Panc1 (cell line): ENCODE results near the gene DNAJB8. TPM values are rescaled to one million over a fixed set of nuclear protein-coding genes. Genes with fewer than 3 reads are reported as not detected.

Experiments
- ATAC-seq: fragments of 200-7000 bp; cut with Tn5 transposase; 2 replicates; pipeline ENCODE4 v1.9.1; 2020; ENCODE audit warnings: mild to moderate bottlenecking, moderate library complexity
- BruUV-seq: library from RNA; stranded (reverse); fragments of 400-500 nt; replicated peaks from 2 replicates; lab custom pipeline; 2021; lab: Mats Ljungman, UMichigan
- CTCF ChIA-PET: fragments of 300-600 bp; sonication (Branson Sonifier 250); formaldehyde crosslinking; loops from one replicate; lab custom pipeline; 2022; ENCODE audit warnings: antibody characterized with exemption; lab: Charles Lee
- POLR2A ChIA-PET: fragments of 300-600 bp; sonication (Branson Sonifier 250); formaldehyde crosslinking; loops from one replicate; lab custom pipeline; 2022; ENCODE audit warnings: antibody characterized with exemption; lab: Charles Lee
- DNase-seq: peaks from one replicate; pipeline ENCODE4 v3.0.0-alpha.2; 2010; ENCODE audit warnings: low read depth, low spot score
- H3K27ac ChIP-seq: 2 replicates; pipeline ENCODE4 v1.5.1; 2011; ENCODE audit warnings: mild to moderate bottlenecking, low read length, inconsistent platforms
- H3K27me3 ChIP-seq: fragments of 200-500 bp; sonication (Bioruptor generic); 2 replicates; pipeline ENCODE4 v1.6.0; 2014; ENCODE audit warnings: low read length, inconsistent platforms; ENCODE audit not compliant: control insufficient read depth, insufficient read depth
- H3K36me3 ChIP-seq: fragments of 200-500 bp; sonication (Bioruptor generic); 2 replicates; pipeline ENCODE4 v1.5.1; 2014; ENCODE audit warnings: inconsistent platforms, mild to moderate bottlenecking, low read length, moderate library complexity; ENCODE audit not compliant: control insufficient read depth, insufficient read depth
- H3K4me1 ChIP-seq: 2 replicates; pipeline ENCODE4 v1.5.1; 2011; ENCODE audit warnings: inconsistent platforms, mild to moderate bottlenecking, low read length, moderate library complexity; ENCODE audit not compliant: control insufficient read depth, insufficient read depth
- H3K4me3 ChIP-seq, 2 experiments: 2 replicates each; pipeline ENCODE4 v1.5.1; 2011 to 2012; ENCODE audit warnings: low read depth in 2 of 2, low read length in 2 of 2, mild to moderate bottlenecking in 2 of 2, inconsistent platforms in 1 of 2, moderate library complexity in 1 of 2
- H3K9me3 ChIP-seq: fragments of 200-500 bp; sonication (Bioruptor generic); 2 replicates; pipeline ENCODE4 v1.5.1; 2014; ENCODE audit warnings: low read depth, mild to moderate bottlenecking, inconsistent platforms, low read length, moderate library complexity; ENCODE audit not compliant: control insufficient read depth, insufficient read depth
- CTCF ChIP-seq: fragments of 450-650 bp; IDR thresholded peaks from 2 replicates; pipeline ENCODE4 v1.5.1; 2017; ENCODE audit warnings: mild to moderate bottlenecking
- POLR2AphosphoS5 ChIP-seq: IDR thresholded peaks from 2 replicates; pipeline ENCODE4 v1.6.1; 2012; ENCODE audit warnings: mild to moderate bottlenecking, low read depth, low read length, moderate library complexity
- REST ChIP-seq, 2 experiments: IDR thresholded peaks; 2 replicates each; pipeline ENCODE4 v1.6.1; 2011 to 2012; ENCODE audit warnings: low read depth in 2 of 2, control low read depth in 1 of 2, low read length in 1 of 2, mild to moderate bottlenecking in 1 of 2, moderate library complexity in 1 of 2; ENCODE audit not compliant: insufficient read depth in 1 of 2
- SIN3A ChIP-seq: IDR thresholded peaks from 2 replicates; pipeline ENCODE4 v1.6.1; 2012; ENCODE audit warnings: low read depth, mild to moderate bottlenecking, low read length, moderate library complexity, borderline replicate concordance; ENCODE audit not compliant: insufficient read depth
- TCF7L2 ChIP-seq: IDR thresholded peaks from 2 replicates; pipeline ENCODE4 v1.6.1; 2011; ENCODE audit warnings: mild to moderate bottlenecking, low read depth, low read length, inconsistent platforms
- in situ Hi-C: cut with HindIII; loops from 2 replicates; pipeline ENCODE4 v1.10.0; 2016; ENCODE audit warnings: low sequenced_read_pairs, low pct_unique_long_range_greater_than_20kb
- intact Hi-C: fragments of 100-400 bp; cut with micrococcal nuclease; formaldehyde crosslinking; loops from one replicate; pipeline ENCODE4 v1.10.0; 2022; ENCODE audit not compliant: unreplicated experiment
- total RNA-seq: library from RNA; stranded (reverse); gene quantifications from one replicate; pipeline ENCODE4 v1.2.1, GENCODE V29; 2021; ENCODE audit not compliant: unreplicated experiment

The DNAJB8 gene
- total RNA-seq, 1 experiment from 2014 or later, result not detected

GRCh38 chr3:128422762-128423524, 43.7 kb downstream of the DNAJB8 start:
- H3K4me1 ChIP-seq, result peaks cover 47% of the 10 kb centered on the region
- POLR2A ChIA-PET, result no interaction called here
- no peaks in the 10 kb centered on the region for H3K9me3 ChIP-seq
- no peak for DNase-seq
- CTCF ChIA-PET, result no interaction called here
- H3K36me3 ChIP-seq, result no peaks in the 10 kb centered on the region
- in situ Hi-C loops, result no loop called here
- no peaks in the 10 kb centered on the region for H3K27me3 ChIP-seq
- no TSS peak for BruUV-seq
- intact Hi-C loops, result no loop called here
- no peak overlapping the region for H3K4me3 ChIP-seq
- no peak for ATAC-seq
- TF ChIP-seq SIN3A (no peak), TCF7L2 (no peak), POLR2AphosphoS5 (no peak), CTCF (no peak), REST (IDR thresholded peaks at IDR 0.05; ENCODE audit: insufficient read depth in 1 of 2, low read depth in 2 of 2, low read length in 1 of 2) (no peak)
- H3K27ac ChIP-seq, result peak overlapping the region; percentile 74

- DNase-seq, result no peak
- in situ Hi-C loops, result no loop called here
- Histone ChIP-seq H3K9me3 (no peaks in the 10 kb centered on the region), H3K27ac (peak overlapping the region; percentile 74), H3K27me3 (no peaks in the 10 kb centered on the region), H3K4me1 (peaks cover 54% of the 10 kb centered on the region), H3K4me3 (no peak overlapping the region), H3K36me3 (no peaks in the 10 kb centered on the region)
- no peak for ATAC-seq
- no peak for TF ChIP-seq CTCF
- TF ChIP-seq POLR2AphosphoS5, result no peak
- TF ChIP-seq SIN3A, result no peak
- TF ChIP-seq TCF7L2, result no peak
- TF ChIP-seq REST (IDR thresholded peaks at IDR 0.05; ENCODE audit: insufficient read depth in 1 of 2, low read depth in 2 of 2, low read length in 1 of 2), result no peak
- CTCF ChIA-PET, result no interaction called here
- intact Hi-C loops, result no loop called here
- POLR2A ChIA-PET, result no interaction called here
- no TSS peak for BruUV-seq
Measured at GRCh38 chr3:128421966-128422365, 44.7 kb downstream of the DNAJB8 start.
